CD14-positive monocyte (primary cell): Measurements from ENCODE around the gene EN2. TPM values are rescaled to one million over a fixed set of nuclear protein-coding genes. Genes with fewer than 3 reads are reported as not detected.

ENCODE experiments used
- DNase-seq, 3 donors: peaks; one replicate each; pipeline ENCODE4 v3.0.0-alpha.2; 2011 to 2022
- H2AFZ ChIP-seq: 2 replicates; pipeline ENCODE4 v1.6.0; 2012; ENCODE audit warnings: mild to moderate bottlenecking, low read depth, low read length, inconsistent platforms; ENCODE audit not compliant: insufficient read depth, poor library complexity, severe bottlenecking
- H3K27ac ChIP-seq, 2 donors: 1 replicate in 1 of 2; 2 replicates in 1 of 2; pipeline ENCODE4 v1.5.1; 2012 to 2013; ENCODE audit warnings: low read length in 2 of 2, control low read depth in 1 of 2, inconsistent platforms in 1 of 2, low read depth in 1 of 2, mild to moderate bottlenecking in 1 of 2
- H3K27me3 ChIP-seq, 2 donors: one replicate each; pipeline versions ENCODE4 v1.6.0 to v1.6.1; 2011 to 2013; ENCODE audit warnings: low read length in 2 of 2; ENCODE audit not compliant: control insufficient read depth in 2 of 2, insufficient read depth in 2 of 2
- H3K36me3 ChIP-seq, 2 donors: replicated peaks in 1 of 2; 1 replicate in 1 of 2; 2 replicates in 1 of 2; pipeline versions ENCODE4 v1.5.1 to v1.6.1; 2012 to 2013; ENCODE audit warnings: low read length in 2 of 2, control low read depth in 1 of 2, inconsistent platforms in 1 of 2, mild to moderate bottlenecking in 1 of 2; ENCODE audit not compliant: insufficient read depth in 2 of 2, control insufficient read depth in 1 of 2
- H3K4me1 ChIP-seq, 2 donors: 1 replicate in 1 of 2; 2 replicates in 1 of 2; pipeline versions ENCODE4 v1.5.1 to v1.6.1; 2012 to 2013; ENCODE audit warnings: low read length in 2 of 2, control low read depth in 1 of 2, inconsistent platforms in 1 of 2, mild to moderate bottlenecking in 1 of 2, moderate library complexity in 1 of 2; ENCODE audit not compliant: insufficient read depth in 2 of 2, control insufficient read depth in 1 of 2
- H3K4me2 ChIP-seq: replicated peaks from 2 replicates; pipeline ENCODE3; 2012; ENCODE audit warnings: low read length, moderate library complexity, mild to moderate bottlenecking; ENCODE audit not compliant: poor library complexity, severe bottlenecking; ENCODE audit errors: extremely low read depth
- H3K4me3 ChIP-seq, 3 experiments: fragments of 200-600 bp in 1 of 3; sonication (generic) in 1 of 3; replicated peaks in 1 of 3; 1 replicate in 2 of 3; 2 replicates in 1 of 3; pipeline ENCODE4 v1.5.1; 2011 to 2013; ENCODE audit warnings: low read length in 3 of 3, mild to moderate bottlenecking in 3 of 3, control low read depth in 2 of 3, low read depth in 2 of 3, inconsistent platforms in 1 of 3, moderate library complexity in 1 of 3
- H3K79me2 ChIP-seq: 2 replicates; pipeline ENCODE4 v1.6.0; 2012; ENCODE audit warnings: mild to moderate bottlenecking, control low read depth, inconsistent platforms, low read length, moderate library complexity; ENCODE audit not compliant: insufficient read depth
- H3K9ac ChIP-seq: 2 replicates; pipeline ENCODE4 v1.6.0; 2017; ENCODE audit warnings: low read length, mild to moderate bottlenecking; ENCODE audit not compliant: insufficient read depth, poor library complexity, severe bottlenecking
- H3K9me3 ChIP-seq, 2 donors: replicated peaks in 1 of 2; 1 replicate in 1 of 2; 2 replicates in 1 of 2; pipeline versions ENCODE4 v1.5.1 to v1.6.1; 2012 to 2013; ENCODE audit warnings: low read length in 2 of 2, control low read depth in 1 of 2; ENCODE audit not compliant: control insufficient read depth in 1 of 2, insufficient read depth in 1 of 2
- H4K20me1 ChIP-seq: 2 replicates; pipeline ENCODE4 v1.6.0; 2012; ENCODE audit warnings: mild to moderate bottlenecking, low read length, control low read depth, moderate library complexity; ENCODE audit not compliant: insufficient read depth
- H3K27ac Mint-ChIP-seq, 7 donors: one replicate each; pipeline ENCODE4 v1.8.0; 2020; ENCODE audit warnings: mild to moderate bottlenecking in 7 of 7, mixed read lengths in 7 of 7, moderate library complexity in 6 of 7, inconsistent platforms in 2 of 7
- H3K27me3 Mint-ChIP-seq, 3 donors: one replicate each; pipeline ENCODE4 v1.8.0; 2021 to 2022; ENCODE audit warnings: low read depth in 3 of 3, mild to moderate bottlenecking in 3 of 3, mixed read lengths in 3 of 3, moderate library complexity in 3 of 3, inconsistent platforms in 1 of 3
- H3K36me3 Mint-ChIP-seq, 2 donors: one replicate each; pipeline ENCODE4 v1.8.0; 2020; ENCODE audit warnings: mixed read lengths in 2 of 2, inconsistent platforms in 1 of 2, mild to moderate bottlenecking in 1 of 2
- H3K4me1 Mint-ChIP-seq: one replicate; pipeline ENCODE4 v1.8.0; 2020; ENCODE audit warnings: mild to moderate bottlenecking, mixed read lengths
- H3K4me3 Mint-ChIP-seq, 2 donors: one replicate each; pipeline ENCODE4 v1.8.0; 2020; ENCODE audit warnings: mild to moderate bottlenecking in 2 of 2, mixed read lengths in 2 of 2, moderate library complexity in 1 of 2
- H3K9me3 Mint-ChIP-seq, 7 donors: one replicate each; pipeline ENCODE4 v1.8.0; 2020 to 2022; ENCODE audit warnings: mixed read lengths in 7 of 7, mild to moderate bottlenecking in 6 of 7, moderate library complexity in 6 of 7, inconsistent platforms in 2 of 7
- WGBS: methylation state at CpG from one replicate; pipeline ENCODE4 v1.1.5; 2013; ENCODE audit warnings: missing lambda C conversion rate; ENCODE audit not compliant: insufficient coverage; 5-methylcytosine and 5-hydroxymethylcytosine counted together
- intact Hi-C, 2 donors: fragments of 100-400 bp; cut with micrococcal nuclease; formaldehyde crosslinking; loops; one replicate each; pipeline versions ENCODE4 v1.15.0 to v1.15.1; 2023
- polyA plus RNA-seq, 3 donors: library from polyadenylated mRNA; depleted of rRNA in 1 of 3; unstranded in 2 of 3; stranded (reverse) in 1 of 3; fragments of 300-500 nt in 2 of 3; fragments of >200 nt in 1 of 3; fragmentation: Illumina TruSeq in 2 of 3; gene quantifications; 1 replicate in 2 of 3; 2 replicates in 1 of 3; pipeline ENCODE4 v1.2.3, GENCODE V29; 2012 to 2021
- TF ChIP-seq, protein P1 (sequence below): fragments of 200-600 bp; IDR thresholded peaks from one replicate; pipeline ENCODE4 v1.8.0; 2022; ENCODE audit warnings: antibody characterized with exemption, mild to moderate bottlenecking

The EN2 gene
- polyA plus RNA-seq, 3 donors = not detected

DNA sequence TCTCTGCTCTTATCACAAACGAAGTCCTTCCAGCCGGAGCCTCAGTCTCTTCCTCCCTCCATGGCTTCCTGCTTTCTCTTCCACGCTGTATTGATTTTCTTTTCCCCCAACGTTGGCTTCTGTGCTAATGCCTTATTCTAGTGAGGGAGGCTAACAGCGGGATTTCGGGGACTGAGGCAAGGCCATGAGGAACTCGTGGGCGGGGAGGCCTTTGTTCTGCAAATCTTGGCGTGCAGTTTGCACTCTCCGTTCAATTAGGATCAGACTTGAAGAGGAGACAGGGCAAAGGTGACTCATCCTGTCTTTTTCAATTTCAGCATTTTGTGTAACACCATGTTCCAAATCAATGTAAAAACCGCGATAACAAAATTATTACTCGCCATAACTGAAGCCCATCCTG, 25.3 kb downstream of the EN2 start:
- Histone ChIP-seq H2AFZ (no peak overlapping the region), H3K79me2 (no peaks in the 10 kb centered on the region), H3K9me3 (peaks cover 8 to 11% of the 10 kb centered on the region in 2 donors), H4K20me1 (no peaks in the 10 kb centered on the region), H3K27me3 (peaks cover 3 to 50% of the 10 kb centered on the region in 2 donors), H3K9ac (no peak overlapping the region), H3K27ac (no peak overlapping the region), H3K4me3 (no peak overlapping the region), H3K4me2 (no peak overlapping the region), H3K4me1 (no peaks in the 10 kb centered on the region), H3K36me3 (no peaks in the 10 kb centered on the region)
- peaks cover 4 to 7% of the 10 kb centered on the region in 2 donors for H3K36me3 Mint-ChIP-seq
- 30% methylated on average over 11 of the region's 13 CpGs for WGBS
- intact Hi-C loops = no loop called here
- H3K9me3 Mint-ChIP-seq = peaks cover 9 to 16% (median 12%) of the 10 kb centered on the region in 7 donors
- H3K4me3 Mint-ChIP-seq = peak overlapping the region in 1 of 2 donors; percentile 68
- TF ChIP-seq, protein P1, sequence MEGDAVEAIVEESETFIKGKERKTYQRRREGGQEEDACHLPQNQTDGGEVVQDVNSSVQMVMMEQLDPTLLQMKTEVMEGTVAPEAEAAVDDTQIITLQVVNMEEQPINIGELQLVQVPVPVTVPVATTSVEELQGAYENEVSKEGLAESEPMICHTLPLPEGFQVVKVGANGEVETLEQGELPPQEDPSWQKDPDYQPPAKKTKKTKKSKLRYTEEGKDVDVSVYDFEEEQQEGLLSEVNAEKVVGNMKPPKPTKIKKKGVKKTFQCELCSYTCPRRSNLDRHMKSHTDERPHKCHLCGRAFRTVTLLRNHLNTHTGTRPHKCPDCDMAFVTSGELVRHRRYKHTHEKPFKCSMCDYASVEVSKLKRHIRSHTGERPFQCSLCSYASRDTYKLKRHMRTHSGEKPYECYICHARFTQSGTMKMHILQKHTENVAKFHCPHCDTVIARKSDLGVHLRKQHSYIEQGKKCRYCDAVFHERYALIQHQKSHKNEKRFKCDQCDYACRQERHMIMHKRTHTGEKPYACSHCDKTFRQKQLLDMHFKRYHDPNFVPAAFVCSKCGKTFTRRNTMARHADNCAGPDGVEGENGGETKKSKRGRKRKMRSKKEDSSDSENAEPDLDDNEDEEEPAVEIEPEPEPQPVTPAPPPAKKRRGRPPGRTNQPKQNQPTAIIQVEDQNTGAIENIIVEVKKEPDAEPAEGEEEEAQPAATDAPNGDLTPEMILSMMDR = no peak
- H3K27ac Mint-ChIP-seq = peak overlapping the region in 1 of 7 donors; percentile 58
- peaks cover 47 to 83% (median 49%) of the 10 kb centered on the region in 3 donors for H3K27me3 Mint-ChIP-seq
- peaks cover 2% of the 10 kb centered on the region for H3K4me1 Mint-ChIP-seq
- DNase-seq = no peak

- 86% methylated on average over 14 of the region's 16 CpGs for WGBS
- Histone ChIP-seq H3K27ac (no peak overlapping the region), H3K36me3 (no peaks in the 10 kb centered on the region), H3K79me2 (no peaks in the 10 kb centered on the region), H3K4me3 (no peak overlapping the region), H3K4me2 (no peak overlapping the region), H3K27me3 (peaks cover 3 to 46% of the 10 kb centered on the region in 2 donors), H4K20me1 (no peaks in the 10 kb centered on the region), H2AFZ (no peak overlapping the region), H3K4me1 (no peaks in the 10 kb centered on the region), H3K9ac (no peak overlapping the region), H3K9me3 (peaks cover 8 to 11% of the 10 kb centered on the region in 2 donors)
- peaks cover 43 to 82% (median 48%) of the 10 kb centered on the region in 3 donors for H3K27me3 Mint-ChIP-seq
- H3K9me3 Mint-ChIP-seq = peaks cover 9 to 16% (median 12%) of the 10 kb centered on the region in 7 donors
- TF ChIP-seq, protein P1 = no peak
- H3K36me3 Mint-ChIP-seq = peaks cover 4 to 7% of the 10 kb centered on the region in 2 donors
- peaks cover 2% of the 10 kb centered on the region for H3K4me1 Mint-ChIP-seq
- H3K27ac Mint-ChIP-seq = no peak overlapping the region
- intact Hi-C loops = no loop called here
- peak overlapping the region in 1 of 2 donors; percentile 19 for H3K4me3 Mint-ChIP-seq
- no peak for DNase-seq
Measured at GRCh38 chr7:155483868-155484325, 26.0 kb downstream of the EN2 start.
